ENCODE results near the gene C18orf54.
"Not testable (repeated sequence)": the region's sequence is repeated elsewhere in the genome, so short reads cannot be mapped to it uniquely, and the experiment has no call there.

The C18orf54 gene

DNA sequence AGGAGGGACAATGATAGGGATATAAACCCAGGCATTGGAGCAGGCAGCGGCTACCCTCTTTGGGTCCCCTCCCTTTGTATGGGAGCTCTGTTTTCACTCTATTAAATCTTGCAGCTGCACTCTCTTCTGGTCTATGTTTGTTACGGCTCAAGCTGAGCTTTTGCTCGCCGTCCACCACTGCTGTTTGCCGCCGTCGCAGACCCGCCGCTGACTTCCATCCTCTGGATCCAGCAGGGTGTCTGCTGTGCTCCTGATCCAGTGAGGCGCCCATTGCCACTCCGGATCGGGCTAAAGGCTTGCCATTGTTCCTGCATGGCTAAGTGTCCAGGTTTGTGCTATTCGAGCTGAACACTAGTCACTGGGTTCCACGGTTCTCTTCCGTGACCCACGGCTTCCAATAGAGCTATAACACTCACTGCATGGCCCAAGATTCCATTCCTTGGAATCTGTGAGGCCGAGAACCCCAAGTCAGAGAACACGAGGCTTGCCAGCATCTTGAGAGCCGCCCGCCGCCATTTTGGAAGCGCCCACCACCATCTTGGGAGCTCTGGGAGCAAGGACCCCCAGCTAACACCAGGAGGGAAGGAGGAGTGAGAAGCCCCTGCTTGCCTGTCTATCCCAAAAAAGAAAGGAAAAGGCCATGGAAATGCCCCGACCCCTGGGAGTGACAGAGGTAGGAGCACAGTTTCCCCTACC, 29.2 kb downstream of the C18orf54 start:
- not testable (repeated sequence) for DNase-seq (ENCODE audit: low read depth in 2 of 2, low spot score in 1 of 2)

DNA sequence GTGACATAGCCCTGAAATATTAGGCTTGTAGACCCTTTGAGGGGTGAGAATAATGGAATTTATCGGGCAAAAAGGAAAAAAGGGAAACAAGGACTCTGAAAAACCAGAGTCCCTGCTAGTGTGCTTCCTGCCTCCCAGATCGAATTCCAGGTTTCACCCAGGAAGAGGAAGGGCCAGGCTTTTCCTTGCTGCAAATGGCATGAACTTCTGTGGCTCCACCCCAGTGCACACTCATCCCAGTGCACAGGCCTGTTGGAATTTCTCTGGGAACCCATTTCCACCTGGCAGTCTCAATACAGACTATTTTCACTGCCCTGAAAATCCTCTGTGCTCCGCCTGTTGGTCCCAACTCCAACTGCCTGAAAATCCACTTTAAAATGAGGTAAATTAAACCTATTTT, 29.9 kb downstream of the C18orf54 start:
- DNase-seq (ENCODE audit: low read depth in 2 of 2, low spot score in 1 of 2), result no peak

DNA sequence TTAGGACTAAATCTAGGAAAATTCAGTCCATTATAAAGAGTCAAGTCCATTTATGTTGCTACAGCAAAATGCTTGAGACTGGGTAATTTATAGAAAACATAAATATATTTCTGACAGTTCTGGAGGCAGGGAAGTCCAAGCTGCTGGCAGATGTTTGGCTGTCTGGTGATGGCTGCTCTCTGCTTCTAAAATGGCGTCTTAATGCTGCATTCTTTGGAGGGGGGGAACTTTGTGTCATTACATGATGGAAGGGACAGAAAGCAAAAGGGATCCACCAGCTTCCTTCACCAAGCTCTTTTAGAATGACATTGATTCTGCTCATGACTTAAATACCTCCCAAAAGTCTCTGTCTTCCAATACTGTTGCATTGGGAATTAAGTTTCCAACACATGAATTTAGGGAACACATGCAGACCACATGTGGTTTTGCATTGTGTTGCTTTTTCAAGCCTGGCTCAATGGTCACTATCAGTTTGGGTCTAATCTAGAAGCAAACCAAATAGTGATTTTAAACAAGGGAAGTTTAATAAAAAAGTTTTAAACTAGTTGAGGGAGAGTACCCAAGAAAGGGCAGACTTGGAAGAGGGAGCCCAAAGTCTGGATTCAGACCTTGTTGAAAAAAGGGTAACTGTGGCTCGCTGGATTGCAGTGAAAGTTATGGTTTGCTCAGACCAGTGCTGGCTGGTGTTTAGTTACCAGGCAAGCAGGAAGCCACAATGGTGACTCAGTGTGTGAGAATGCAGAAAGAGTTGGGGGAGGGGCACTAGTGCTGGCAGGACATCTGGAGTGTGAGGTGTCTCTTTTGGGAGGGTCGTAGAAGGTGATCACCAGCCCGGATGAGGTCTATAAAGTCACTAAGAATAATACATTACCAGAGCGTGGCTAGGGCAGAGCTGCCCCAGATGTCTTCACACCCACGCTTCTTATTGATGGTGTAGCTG, 30.8 kb downstream of the C18orf54 start:
- no peak for DNase-seq (ENCODE audit: low read depth in 2 of 2, low spot score in 1 of 2)

DNA sequence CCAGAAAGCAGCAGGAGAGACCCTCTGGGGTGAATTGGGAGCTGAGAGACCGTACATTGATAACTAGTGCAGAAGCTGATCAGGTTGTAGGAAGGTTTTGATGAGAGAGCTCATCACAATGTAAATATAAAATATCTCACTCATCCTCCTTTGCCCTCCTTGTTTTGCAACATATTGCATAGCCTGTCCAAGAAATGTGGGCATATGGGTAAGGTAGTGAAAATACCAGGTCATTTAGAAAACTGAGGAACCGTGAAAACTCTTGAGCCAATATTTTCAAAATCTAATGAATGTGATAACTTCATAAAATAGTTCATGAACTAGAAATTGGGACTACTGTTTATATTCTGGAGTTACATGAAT, 31.4 kb downstream of the C18orf54 start:
- DNase-seq (ENCODE audit: low read depth in 2 of 2, low spot score in 1 of 2), result no peak

DNA sequence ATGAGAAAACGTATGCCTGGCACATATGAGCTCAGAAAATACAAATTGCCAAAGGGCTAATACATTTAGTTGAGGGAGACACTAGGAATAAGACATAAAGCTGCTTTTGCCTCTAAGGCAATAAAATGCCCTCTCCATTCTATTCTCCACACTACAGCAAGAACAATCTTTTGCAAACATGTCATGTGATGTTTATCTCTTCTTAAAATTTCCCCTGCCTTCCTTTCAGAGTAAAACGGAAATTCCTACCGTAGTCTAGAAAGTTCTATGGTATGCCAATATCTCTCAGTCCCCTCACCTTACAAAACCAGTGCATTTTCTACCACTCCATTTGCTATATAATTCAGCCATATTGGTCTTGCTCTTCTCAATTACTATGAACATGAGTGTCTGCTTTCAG, 33.1 kb downstream of the C18orf54 start:
- DNase-seq (ENCODE audit: low read depth in 2 of 2, low spot score in 1 of 2), result no peak

DNA sequence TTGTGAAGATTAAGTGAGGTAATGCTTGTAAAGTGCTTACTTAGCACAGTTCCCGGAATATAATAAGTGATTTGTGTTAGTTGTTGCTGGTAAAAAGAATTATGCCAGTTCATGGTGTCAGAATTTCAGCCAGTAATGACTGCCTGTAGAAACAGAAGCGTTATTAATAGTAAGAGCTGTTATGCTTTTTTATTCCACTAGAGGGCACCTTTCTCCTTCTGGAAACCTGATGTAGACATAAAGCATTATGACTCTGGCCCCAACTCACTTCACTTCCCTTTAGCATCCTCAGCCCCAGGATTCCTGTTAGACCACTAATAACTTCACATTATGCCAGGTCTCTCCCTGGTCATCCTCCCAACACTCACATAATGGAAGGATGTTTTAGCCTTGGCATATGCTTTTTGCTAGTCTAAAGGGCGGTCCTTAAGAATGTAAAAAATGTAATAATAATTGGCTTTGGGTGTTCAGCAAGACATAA, 34.9 kb downstream of the C18orf54 start:
- no peak for DNase-seq (ENCODE audit: low read depth in 2 of 2, low spot score in 1 of 2)

DNA sequence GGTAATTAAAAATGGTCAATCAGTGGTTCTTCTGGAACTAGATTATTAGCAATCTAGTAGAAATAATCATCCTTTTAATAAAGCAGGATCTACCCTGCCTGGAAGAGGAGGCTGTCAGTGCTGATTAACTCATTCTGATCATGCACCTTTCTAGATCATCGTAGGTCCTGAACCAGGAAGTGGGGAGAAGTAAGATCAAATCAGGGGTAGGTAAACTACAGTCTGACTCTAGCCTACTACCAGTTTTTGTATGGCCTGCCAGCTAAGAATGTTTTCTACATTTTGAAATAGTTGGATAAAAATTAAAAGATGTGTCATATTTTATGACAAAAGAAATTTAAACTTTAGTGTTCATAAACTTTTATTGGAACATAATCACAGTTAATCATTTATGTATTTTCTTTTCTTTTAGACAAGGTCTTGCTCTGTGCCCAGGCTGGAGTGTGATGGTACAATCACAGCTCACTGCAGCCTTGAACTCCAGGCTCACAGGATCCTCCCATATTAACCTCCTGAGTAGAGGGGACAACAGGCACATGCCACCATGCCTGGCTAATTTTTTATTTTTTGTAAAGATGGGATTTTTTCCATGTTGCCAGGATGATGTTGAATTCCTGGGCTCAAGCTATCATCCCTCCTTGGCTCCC, 36.1 kb downstream of the C18orf54 start:
- DNase-seq (ENCODE audit: low read depth in 2 of 2, low spot score in 1 of 2), result no peak

DNA sequence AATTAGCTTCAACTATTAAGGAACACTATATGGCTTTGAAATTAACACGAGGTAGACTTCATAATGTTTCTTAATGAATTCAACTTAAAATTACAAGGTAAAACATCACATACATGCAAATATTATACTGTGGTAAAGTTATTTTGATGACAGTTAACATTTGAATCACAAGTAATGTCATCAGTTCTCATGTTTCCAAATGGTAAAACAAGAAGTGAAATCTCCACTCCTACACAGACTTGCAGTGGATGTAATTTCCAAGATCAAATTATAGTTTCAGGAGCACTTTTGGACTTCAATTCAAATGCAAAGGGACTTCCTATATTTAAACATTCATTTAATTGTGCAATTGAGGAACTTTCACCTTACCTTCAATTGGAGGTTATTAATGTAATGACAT, 39.1 kb downstream of the C18orf54 start:
- DNase-seq (ENCODE audit: low read depth in 2 of 2, low spot score in 1 of 2), result no peak

DNA sequence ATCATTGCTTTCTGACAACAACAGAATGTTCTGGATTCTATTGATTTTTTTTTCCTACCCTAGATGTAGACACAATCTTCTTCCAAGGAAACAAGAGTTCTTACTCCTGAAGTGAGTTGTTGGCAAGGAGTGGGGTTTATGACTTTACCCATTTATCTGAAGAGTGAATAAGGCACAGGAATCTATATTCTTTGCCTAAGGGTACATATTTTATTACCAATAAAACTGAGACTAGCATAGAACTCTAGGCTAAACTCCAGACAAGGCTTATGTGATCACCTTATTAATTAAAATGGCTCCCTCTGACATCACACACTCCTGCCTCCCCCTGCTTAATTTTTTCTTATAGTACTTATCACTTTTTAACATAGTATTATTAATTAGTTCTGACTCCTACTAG, 47.6 kb downstream of the C18orf54 start:
- no peak for DNase-seq (ENCODE audit: low read depth in 2 of 2, low spot score in 1 of 2)

DNA sequence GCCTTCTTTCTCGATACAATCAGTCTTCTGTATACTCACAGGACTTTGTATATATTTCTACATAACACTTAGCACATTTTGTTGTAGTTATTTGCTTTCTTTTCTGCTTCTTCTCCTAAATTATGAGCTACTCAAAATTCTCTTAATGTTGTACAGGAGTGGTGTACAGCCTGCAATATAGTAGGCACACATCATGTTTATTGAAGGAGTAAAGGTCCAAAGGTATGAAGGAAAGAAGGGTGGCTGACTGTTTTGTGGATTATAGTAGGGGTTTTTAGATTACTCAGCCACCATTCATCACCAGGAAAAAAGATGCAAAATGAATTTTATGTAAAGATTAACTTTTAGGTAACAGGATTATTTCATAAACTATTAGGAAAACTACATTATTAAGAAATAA, 54.1 kb downstream of the C18orf54 start:
- no peak for DNase-seq (ENCODE audit: low read depth in 2 of 2, low spot score in 1 of 2)

DNA sequence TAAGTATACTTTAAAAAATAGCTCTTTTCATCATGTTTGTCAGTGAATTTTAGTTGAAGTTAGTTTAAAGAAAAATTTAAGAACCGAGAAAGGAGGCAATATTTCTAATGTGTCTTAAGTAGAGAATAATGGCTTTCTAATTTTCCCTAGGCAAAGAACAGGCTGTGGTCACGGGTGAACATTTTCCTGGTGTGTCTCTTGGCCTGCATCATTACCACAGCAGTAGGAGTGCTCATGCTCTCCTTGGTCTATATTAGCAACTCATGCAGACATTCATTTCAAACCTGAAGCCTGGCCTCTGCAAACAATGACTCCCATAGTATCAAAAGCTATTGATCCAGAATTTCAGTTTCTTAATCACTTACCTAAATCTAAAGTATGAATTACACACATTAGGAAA, 57.4 kb downstream of the C18orf54 start:
- DNase-seq (ENCODE audit: low read depth in 2 of 2, low spot score in 1 of 2), result no peak

DNA sequence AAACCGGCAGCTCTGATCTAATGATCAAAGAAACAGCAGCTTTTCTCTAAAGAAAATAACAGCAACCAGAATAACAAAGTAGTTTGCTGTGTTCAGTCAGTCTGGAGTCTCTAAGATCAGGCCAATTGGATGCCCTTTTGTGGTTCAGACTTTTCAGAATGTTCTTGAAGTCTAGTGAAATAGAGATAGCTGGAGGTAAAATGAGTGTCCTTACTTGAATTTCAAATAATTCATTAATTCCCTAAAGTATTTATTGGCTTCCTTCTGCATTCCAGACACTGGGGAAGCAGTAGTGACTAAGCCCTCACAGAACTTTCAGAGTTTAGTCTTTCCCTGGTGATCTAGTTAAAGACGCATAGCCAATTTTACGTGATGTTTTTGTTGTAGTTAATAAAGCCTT, 58.7 kb downstream of the C18orf54 start:
- DNase-seq (ENCODE audit: low read depth in 2 of 2, low spot score in 1 of 2), result no peak

DNA sequence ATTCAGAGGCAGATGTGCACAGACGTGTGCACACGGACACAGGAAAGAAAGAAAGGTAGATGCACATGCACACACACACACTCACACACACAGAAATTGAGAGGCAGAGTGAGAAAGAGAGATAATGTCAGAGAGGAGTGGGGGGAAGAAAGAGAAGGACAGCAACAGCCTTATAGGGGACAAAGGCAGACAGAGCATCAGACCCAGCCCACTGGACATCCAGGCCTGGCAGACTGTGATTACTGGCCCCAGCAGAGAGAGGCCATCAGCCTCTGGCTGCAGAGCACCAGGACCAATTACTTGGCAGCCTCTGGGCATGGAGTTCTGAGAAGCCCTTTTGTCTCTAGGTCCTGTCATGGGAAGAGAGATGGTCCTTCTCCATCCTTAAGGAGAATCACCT, 66.1 kb downstream of the C18orf54 start:
- DNase-seq (ENCODE audit: low read depth in 2 of 2, low spot score in 1 of 2), result no peak

DNA sequence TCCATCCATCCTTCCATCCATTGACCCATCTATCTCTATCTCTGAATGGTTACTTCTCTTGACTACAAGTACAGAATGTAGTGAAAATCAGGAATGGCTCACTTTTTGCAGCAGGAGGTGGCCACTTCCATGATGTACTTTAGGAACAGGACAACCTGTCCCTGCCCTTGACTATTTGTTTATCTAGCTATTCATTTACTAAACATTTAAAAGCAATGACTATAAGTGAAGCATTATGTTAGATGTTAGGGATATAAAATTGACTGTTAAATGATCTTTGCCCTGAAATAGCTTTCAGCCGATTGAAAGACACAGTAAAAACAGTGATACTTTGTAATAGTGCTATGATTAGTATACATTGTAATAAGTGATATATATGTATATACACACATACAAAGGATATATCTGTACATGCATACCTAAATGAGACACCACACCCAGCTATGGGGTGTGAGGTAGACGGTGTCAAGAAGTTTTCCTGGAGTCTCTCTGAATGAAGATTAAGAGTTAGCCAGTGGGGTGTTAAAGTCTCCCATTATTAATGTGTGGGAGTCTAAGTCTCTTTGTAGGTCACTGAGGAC, 68.5 kb downstream of the C18orf54 start:
- DNase-seq (ENCODE audit: low read depth in 2 of 2, low spot score in 1 of 2), result no peak

Data from stimulated activated CD8-positive, alpha-beta memory T cell treated with anti-CD3 and anti-CD28 coated beads, Interleukin-4, amount 100 ng/mL, for 4 hours (primary cell).